Activated T-helper 2 cell treated with anti-CD3 and anti-CD28 coated beads, Interferon-gamma antibody, Interleukin-2, Interleukin-4, amounts not matched to agents 10 μg/mL and 5 μg/mL and 100 μg/mL, durations not matched to agents 14 hours and 24 hours and 36 hours (primary cell): ENCODE results near the gene ASXL3. TPM values are rescaled to one million over a fixed set of nuclear protein-coding genes. Genes with fewer than 3 reads are reported as not detected.

Experiments used
- DNase-seq: peaks from one replicate; pipeline ENCODE4 v3.0.0; 2021; ENCODE audit warnings: low spot score
- H3K27ac Mint-ChIP-seq: one replicate; pipeline ENCODE4 v1.8.0; 2021; ENCODE audit warnings: mixed read lengths
- H3K27me3 Mint-ChIP-seq: one replicate; pipeline ENCODE4 v1.8.0; 2021; ENCODE audit warnings: low read depth, mixed read lengths
- H3K36me3 Mint-ChIP-seq: one replicate; pipeline ENCODE4 v1.8.0; 2021; ENCODE audit warnings: low read depth, mixed read lengths
- H3K4me1 Mint-ChIP-seq: one replicate; pipeline ENCODE4 v1.8.0; 2021; ENCODE audit warnings: low read depth, mixed read lengths
- H3K4me3 Mint-ChIP-seq: one replicate; pipeline ENCODE4 v1.8.0; 2021; ENCODE audit warnings: low read depth, mild to moderate bottlenecking, moderate library complexity, mixed read lengths
- H3K9me3 Mint-ChIP-seq: one replicate; pipeline ENCODE4 v1.8.0; 2021; ENCODE audit warnings: mixed read lengths
- intact Hi-C: fragments of 100-400 bp; cut with micrococcal nuclease; formaldehyde crosslinking; loops from one replicate; pipeline ENCODE4 v1.15.1; 2023
- total RNA-seq: library from RNA; stranded (reverse); gene quantifications from 2 replicates; pipeline ENCODE4 v1.2.3, GENCODE V29; 2022

Gene ASXL3
- total RNA-seq, 1 donor from 2014 or later = not detected

DNA sequence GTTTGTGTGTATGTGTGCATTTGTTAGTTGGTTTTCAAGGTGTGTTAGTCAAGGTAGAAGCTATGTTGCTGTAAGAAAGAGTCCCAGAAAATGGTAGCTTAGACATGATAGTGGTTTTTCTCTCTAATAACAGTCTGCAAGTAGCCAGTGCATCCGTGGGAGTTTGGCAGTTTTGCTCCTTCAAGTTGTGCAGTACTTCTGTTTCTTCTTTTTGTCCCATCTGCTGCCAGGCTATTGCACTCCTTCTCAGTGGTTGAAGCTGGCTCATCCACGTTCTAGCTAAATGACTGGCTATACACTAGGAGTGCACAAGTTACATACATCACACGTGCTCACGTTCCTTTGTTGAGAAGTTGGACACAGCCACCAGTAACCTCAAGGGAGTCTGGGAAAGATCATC is 134.7 kb downstream of the ASXL3 start:
- H3K27me3 Mint-ChIP-seq = no peaks in the 10 kb centered on the region
- no peak for DNase-seq
- H3K4me1 Mint-ChIP-seq = no peaks in the 10 kb centered on the region
- no peaks in the 10 kb centered on the region for H3K36me3 Mint-ChIP-seq
- intact Hi-C loops = no loop called here
- no peak overlapping the region for H3K27ac Mint-ChIP-seq
- no peak overlapping the region for H3K4me3 Mint-ChIP-seq
- peaks cover 12% of the 10 kb centered on the region for H3K9me3 Mint-ChIP-seq

DNA sequence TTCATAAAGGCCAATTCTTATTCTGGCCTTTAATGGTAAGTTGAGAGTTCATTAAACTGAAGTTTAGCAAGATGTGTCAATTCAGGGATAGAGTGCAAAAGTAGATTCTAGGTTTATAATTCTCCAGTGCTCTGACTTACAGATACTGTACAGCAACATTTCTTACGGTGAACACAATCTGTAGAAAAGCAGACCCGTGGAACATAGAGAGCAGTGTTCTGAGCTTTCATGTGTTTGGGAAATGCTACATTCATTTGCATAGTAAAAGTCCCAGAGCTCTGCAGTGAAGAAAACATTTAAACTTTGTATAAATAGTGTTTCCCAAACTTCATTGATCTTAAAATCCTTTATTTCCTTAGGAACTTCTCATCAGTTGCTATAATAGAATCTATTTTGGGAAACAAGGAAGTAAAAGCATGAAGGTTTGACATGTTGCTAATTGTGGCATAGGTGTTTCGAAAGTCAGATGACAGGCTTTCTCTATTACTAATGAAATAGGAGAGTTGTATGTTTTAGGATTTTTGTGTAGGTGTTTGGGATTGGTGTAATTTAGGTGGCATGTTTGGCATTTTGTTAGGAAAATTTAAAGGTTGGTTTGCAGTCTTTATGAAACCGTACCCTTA is 138.2 kb downstream of the ASXL3 start:
- intact Hi-C loops = no loop called here
- no peaks in the 10 kb centered on the region for H3K36me3 Mint-ChIP-seq
- no peaks in the 10 kb centered on the region for H3K27me3 Mint-ChIP-seq
- no peak overlapping the region for H3K4me3 Mint-ChIP-seq
- DNase-seq = no peak
- no peak overlapping the region for H3K27ac Mint-ChIP-seq
- no peaks in the 10 kb centered on the region for H3K4me1 Mint-ChIP-seq
- H3K9me3 Mint-ChIP-seq = peaks cover 15% of the 10 kb centered on the region

DNA sequence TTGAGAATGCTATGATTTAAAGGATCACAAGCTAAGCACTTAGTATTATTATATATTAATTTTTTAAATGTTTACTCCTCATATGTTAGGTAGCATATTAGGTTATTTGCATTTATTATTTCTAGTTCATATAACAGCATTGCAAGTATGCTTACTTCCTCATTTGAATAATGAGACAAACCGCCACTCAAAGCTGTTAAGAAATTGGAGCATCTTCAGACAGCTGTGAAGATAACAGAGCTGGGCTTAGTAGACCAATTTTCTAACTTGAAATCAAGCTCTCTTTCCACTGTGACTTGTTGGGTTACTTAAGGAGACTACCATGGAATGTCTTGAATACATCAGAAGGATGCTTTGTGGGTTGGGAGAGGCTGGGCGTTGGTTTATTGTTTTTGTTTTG is 139.3 kb downstream of the ASXL3 start:
- Mint-ChIP-seq H3K9me3 (peaks cover 15% of the 10 kb centered on the region), H3K27ac (no peak overlapping the region), H3K27me3 (no peaks in the 10 kb centered on the region), H3K4me3 (no peak overlapping the region), H3K4me1 (no peaks in the 10 kb centered on the region), H3K36me3 (no peaks in the 10 kb centered on the region)
- DNase-seq = no peak
- intact Hi-C loops = no loop called here

DNA sequence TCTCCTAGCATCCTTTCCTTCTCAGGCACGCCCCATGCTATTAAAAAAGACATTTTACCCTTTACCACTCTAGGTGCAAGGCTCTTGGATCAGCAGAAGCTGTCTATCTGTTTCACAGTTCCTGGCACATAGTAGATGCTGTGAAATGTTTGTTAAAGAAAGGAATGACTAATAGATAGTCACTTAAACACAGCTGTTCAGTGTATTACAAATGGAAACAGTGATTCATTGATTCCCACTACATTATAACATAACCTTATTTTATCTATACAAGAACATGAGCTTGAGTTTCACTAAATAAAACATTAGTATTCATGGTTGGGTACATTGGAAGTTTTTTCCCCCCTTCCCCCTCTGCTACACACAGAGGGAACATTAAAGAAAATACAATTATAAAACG is 142.1 kb downstream of the ASXL3 start:
- no peak for DNase-seq
- no peaks in the 10 kb centered on the region for H3K27me3 Mint-ChIP-seq
- no peak overlapping the region for H3K4me3 Mint-ChIP-seq
- H3K9me3 Mint-ChIP-seq = peaks cover 6% of the 10 kb centered on the region
- no peak overlapping the region for H3K27ac Mint-ChIP-seq
- intact Hi-C loops = no loop called here
- H3K4me1 Mint-ChIP-seq = no peaks in the 10 kb centered on the region
- no peaks in the 10 kb centered on the region for H3K36me3 Mint-ChIP-seq

DNA sequence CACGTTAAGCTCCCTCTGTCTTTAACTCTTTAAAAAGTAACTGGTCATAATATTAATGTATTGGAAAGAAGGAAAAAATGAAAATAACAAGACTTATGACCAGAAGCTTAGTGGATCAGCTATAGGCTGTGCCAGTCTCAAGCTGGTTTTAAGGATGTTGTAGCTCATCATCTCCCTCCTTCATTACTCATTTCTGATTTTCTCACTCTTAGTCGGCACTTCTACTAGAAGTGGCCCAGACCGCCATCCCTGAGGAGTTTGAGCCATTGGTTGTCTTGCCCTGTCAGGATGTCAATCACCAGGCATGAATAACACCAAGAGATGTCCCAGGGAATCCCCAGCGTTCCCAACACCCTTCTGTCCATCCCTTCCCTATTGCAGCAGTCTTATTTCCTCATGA is 151.5 kb downstream of the ASXL3 start:
- no peak for DNase-seq

DNA sequence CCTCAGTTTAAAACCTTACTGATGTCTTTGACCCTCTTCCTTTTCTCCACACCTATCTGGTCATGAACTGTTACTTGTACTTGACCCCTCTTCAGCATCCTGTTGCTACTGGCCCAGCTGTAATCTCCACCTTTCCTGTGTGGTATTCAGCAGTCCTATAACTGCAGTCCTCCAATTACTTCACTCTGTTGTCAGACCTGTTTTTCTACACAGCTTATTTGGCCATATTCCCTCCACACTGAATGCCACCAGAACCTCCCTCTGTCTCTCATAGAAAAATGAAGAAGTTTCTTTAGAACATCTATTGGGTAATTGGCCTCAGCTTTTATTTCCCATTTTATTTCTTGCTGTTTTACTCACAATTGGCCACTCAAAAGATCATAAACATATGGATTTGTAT is 155.4 kb downstream of the ASXL3 start:
- no peaks in the 10 kb centered on the region for H3K4me1 Mint-ChIP-seq
- no peaks in the 10 kb centered on the region for H3K27me3 Mint-ChIP-seq
- peaks cover 4% of the 10 kb centered on the region for H3K9me3 Mint-ChIP-seq
- no peaks in the 10 kb centered on the region for H3K36me3 Mint-ChIP-seq
- intact Hi-C loops = no loop called here
- DNase-seq = no peak
- H3K27ac Mint-ChIP-seq = no peak overlapping the region
- H3K4me3 Mint-ChIP-seq = no peak overlapping the region

More for the DNA sequence above, 151.5 kb downstream of the ASXL3 start:
- H3K27ac Mint-ChIP-seq = no peak overlapping the region
- H3K4me1 Mint-ChIP-seq = no peaks in the 10 kb centered on the region
- H3K9me3 Mint-ChIP-seq = no peaks in the 10 kb centered on the region
- H3K36me3 Mint-ChIP-seq = no peaks in the 10 kb centered on the region
- H3K4me3 Mint-ChIP-seq = no peak overlapping the region
- H3K27me3 Mint-ChIP-seq = no peaks in the 10 kb centered on the region
- intact Hi-C loops = no loop called here

DNA sequence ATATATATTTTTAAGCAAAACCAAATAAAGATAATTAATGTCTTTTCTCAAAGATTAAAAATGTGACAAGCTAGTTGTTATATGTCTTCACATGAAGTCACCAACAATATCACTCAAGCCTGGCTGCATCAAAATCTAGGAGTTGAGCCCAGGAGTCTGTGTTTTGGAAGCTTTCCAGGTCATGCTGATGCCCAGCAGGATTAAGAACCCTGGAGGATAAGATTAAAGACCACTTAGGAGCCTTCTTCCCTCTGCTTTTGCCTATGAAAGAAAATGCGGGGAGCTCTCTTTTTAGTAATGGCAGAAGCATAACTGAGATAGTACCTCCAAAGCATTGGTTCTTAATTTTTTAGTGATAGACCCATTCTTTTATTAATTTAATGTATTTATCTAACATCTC is 157.4 kb downstream of the ASXL3 start:
- no peak overlapping the region for H3K27ac Mint-ChIP-seq
- H3K4me3 Mint-ChIP-seq = no peak overlapping the region
- no peak for DNase-seq
- H3K27me3 Mint-ChIP-seq = no peaks in the 10 kb centered on the region
- intact Hi-C loops = no loop called here
- no peaks in the 10 kb centered on the region for H3K4me1 Mint-ChIP-seq
- H3K9me3 Mint-ChIP-seq = peaks cover 4% of the 10 kb centered on the region
- H3K36me3 Mint-ChIP-seq = no peaks in the 10 kb centered on the region

DNA sequence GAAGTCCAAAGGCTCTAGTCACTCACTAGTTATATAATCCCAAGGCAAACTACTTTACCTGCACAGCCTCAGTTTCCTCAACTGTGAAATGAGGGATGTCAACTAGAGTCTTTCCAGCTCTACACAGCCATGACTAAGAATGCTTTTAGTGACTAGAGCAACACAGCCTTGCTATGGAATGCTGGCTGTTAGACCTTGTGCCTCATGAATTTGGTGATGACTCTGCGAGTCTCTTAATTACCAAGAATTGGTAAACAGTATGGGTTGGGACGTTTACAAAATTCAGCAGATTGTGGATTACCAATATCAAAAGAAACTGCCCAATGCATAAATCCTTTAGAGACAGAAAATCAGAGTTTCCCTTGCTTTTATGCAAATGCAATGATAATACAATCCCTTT is 163.7 kb downstream of the ASXL3 start:
- Mint-ChIP-seq H3K9me3 (peaks cover 14% of the 10 kb centered on the region), H3K27me3 (no peaks in the 10 kb centered on the region), H3K36me3 (no peaks in the 10 kb centered on the region), H3K4me3 (no peak overlapping the region), H3K4me1 (no peaks in the 10 kb centered on the region), H3K27ac (no peak overlapping the region)
- no peak for DNase-seq
- intact Hi-C loops = no loop called here

DNA sequence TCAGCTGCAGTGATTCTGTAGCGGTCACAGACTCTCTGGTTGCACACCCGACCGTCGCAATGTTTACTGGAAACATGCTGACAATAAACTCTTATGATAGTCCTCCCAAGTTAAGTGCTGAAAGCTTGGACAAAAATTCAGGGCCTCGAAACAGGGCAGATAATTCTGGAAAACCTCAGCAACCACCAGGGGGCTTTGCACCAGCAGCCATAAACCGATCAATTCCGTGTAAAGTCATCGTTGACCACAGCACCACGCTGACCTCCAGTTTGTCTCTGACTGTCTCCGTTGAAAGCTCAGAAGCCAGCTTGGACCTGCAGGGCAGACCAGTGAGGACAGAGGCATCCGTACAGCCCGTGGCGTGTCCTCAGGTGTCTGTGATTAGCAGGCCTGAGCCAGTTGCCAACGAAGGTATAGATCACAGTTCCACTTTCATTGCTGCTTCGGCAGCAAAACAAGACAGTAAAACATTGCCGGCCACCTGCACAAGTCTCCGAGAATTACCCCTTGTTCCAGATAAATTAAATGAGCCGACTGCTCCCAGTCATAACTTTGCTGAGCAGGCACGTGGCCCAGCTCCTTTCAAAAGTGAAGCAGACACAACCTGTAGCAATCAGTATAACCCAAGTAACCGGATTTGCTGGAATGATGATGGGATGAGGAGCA is 166.1 kb downstream of the ASXL3 start:
- no peaks in the 10 kb centered on the region for H3K27me3 Mint-ChIP-seq
- H3K9me3 Mint-ChIP-seq = peaks cover 18% of the 10 kb centered on the region

DNA sequence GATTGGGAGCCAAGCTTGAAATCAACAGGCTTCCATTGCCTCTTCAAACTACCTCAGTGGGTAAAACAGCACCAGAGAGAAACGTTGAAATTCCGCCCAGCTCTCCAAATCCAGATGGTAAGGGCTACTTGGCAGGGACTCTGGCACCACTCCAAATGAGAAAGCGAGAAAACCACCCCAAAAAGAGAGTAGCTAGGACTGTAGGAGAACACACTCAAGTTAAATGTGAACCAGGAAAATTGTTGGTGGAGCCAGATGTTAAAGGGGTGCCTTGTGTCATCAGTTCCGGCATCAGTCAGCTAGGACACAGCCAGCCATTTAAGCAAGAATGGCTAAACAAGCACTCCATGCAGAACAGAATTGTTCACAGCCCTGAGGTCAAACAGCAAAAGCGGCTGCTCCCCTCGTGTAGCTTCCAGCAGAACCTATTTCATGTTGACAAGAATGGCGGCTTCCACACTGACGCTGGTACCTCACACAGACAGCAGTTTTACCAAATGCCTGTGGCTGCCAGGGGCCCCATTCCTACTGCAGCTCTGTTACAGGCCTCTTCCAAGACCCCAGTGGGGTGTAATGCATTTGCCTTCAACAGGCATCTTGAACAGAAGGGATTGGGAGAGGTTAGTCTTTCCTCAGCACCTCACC is 167.3 kb downstream of the ASXL3 start:
- Mint-ChIP-seq H3K27ac (no peak overlapping the region), H3K27me3 (no peaks in the 10 kb centered on the region), H3K4me1 (no peaks in the 10 kb centered on the region), H3K36me3 (no peaks in the 10 kb centered on the region), H3K4me3 (no peak overlapping the region), H3K9me3 (peaks cover 18% of the 10 kb centered on the region)
- no peak for DNase-seq
- intact Hi-C loops = no loop called here

More for the DNA sequence above, 166.1 kb downstream of the ASXL3 start:
- no peak for DNase-seq
- H3K4me1 Mint-ChIP-seq = no peaks in the 10 kb centered on the region
- H3K4me3 Mint-ChIP-seq = no peak overlapping the region
- intact Hi-C loops = no loop called here
- no peak overlapping the region for H3K27ac Mint-ChIP-seq
- no peaks in the 10 kb centered on the region for H3K36me3 Mint-ChIP-seq

DNA sequence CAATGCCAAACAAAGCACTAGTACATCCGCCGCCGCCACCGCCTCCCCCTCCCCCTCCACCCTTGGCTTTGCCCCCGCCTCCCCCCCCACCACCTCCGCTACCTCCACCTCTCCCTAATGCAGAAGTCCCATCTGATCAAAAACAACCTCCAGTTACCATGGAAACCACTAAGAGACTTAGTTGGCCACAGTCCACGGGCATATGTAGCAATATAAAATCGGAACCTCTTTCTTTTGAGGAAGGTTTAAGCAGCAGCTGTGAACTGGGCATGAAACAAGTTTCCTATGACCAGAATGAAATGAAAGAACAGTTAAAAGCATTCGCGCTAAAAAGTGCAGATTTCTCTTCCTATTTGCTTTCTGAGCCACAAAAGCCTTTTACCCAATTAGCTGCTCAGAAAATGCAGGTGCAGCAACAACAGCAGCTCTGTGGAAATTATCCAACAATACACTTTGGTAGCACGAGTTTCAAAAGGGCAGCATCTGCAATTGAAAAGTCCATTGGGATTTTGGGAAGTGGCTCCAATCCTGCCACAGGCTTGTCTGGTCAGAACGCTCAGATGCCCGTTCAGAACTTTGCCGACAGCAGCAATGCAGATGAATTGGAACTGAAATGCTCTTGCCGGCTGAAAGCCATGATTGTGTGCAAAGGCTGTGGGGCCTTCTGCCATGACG is 168.0 kb downstream of the ASXL3 start:
- DNase-seq = no peak
- no peaks in the 10 kb centered on the region for H3K27me3 Mint-ChIP-seq
- intact Hi-C loops = no loop called here
- H3K9me3 Mint-ChIP-seq = peaks cover 18% of the 10 kb centered on the region
- H3K4me1 Mint-ChIP-seq = no peaks in the 10 kb centered on the region
- no peaks in the 10 kb centered on the region for H3K36me3 Mint-ChIP-seq
- H3K4me3 Mint-ChIP-seq = no peak overlapping the region
- H3K27ac Mint-ChIP-seq = no peak overlapping the region

DNA sequence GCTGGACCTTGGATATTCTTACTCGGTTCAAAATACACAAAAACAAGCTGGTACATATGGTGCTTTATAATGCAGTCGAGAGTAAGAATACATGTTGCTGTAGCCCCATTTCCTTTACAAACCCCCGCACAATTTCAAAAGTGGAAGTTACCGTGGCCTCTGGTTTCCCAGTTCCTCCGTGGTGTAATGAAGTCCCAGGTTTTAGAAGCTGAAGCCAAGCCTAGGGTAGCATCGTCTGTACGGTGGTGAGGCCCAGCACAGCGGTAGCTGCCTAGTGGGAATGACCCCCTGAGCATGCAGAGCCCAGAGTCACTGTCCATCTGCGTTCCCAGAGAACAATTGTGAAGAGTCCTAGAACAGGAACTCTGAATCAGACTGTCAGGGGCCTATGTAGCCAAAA is 171.8 kb downstream of the ASXL3 start:
- H3K27me3 Mint-ChIP-seq = no peaks in the 10 kb centered on the region
- no peak for DNase-seq
- no peaks in the 10 kb centered on the region for H3K36me3 Mint-ChIP-seq
- no peaks in the 10 kb centered on the region for H3K4me1 Mint-ChIP-seq
- peaks cover 4% of the 10 kb centered on the region for H3K9me3 Mint-ChIP-seq
- H3K27ac Mint-ChIP-seq = no peak overlapping the region
- H3K4me3 Mint-ChIP-seq = no peak overlapping the region
- intact Hi-C loops = no loop called here

DNA sequence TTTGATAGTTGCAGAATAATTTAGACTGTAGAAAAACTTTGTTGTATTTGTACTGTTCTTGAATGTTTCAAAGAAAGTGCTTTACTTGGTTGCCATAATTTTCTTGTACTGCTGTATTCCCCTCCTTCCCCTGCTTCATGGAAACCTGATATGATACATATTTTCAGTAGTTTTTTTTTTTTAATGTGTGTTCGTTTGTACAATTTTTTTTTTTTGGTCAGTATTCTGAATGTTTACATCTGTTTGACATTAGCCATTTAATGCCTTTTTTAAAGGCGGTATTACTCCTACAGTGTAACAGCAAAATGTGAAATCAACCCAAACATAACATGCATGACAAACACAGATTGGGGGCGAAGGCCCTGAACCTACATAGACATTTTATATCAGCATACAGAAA is 172.3 kb downstream of the ASXL3 start:
- H3K4me3 Mint-ChIP-seq = no peak overlapping the region
- H3K27me3 Mint-ChIP-seq = no peaks in the 10 kb centered on the region
- H3K9me3 Mint-ChIP-seq = peaks cover 4% of the 10 kb centered on the region
- DNase-seq = no peak
- intact Hi-C loops = no loop called here
- H3K27ac Mint-ChIP-seq = no peak overlapping the region
- no peaks in the 10 kb centered on the region for H3K36me3 Mint-ChIP-seq
- H3K4me1 Mint-ChIP-seq = no peaks in the 10 kb centered on the region
